GM10266 (cell line): ENCODE measurements around the gene BRF1.

Experiments
- DNase-seq: peaks from one replicate; pipeline ENCODE4 v3.0.0; 2012; ENCODE audit errors: extremely low spot score
- TF ChIP-seq, protein P1 (sequence below): IDR thresholded peaks from 2 replicates; pipeline ENCODE4 v1.5.1; 2012; ENCODE audit warnings: mild to moderate bottlenecking, low read depth; ENCODE audit not compliant: control insufficient read depth, insufficient read depth; ENCODE audit errors: missing control alignments

Gene BRF1

DNA sequence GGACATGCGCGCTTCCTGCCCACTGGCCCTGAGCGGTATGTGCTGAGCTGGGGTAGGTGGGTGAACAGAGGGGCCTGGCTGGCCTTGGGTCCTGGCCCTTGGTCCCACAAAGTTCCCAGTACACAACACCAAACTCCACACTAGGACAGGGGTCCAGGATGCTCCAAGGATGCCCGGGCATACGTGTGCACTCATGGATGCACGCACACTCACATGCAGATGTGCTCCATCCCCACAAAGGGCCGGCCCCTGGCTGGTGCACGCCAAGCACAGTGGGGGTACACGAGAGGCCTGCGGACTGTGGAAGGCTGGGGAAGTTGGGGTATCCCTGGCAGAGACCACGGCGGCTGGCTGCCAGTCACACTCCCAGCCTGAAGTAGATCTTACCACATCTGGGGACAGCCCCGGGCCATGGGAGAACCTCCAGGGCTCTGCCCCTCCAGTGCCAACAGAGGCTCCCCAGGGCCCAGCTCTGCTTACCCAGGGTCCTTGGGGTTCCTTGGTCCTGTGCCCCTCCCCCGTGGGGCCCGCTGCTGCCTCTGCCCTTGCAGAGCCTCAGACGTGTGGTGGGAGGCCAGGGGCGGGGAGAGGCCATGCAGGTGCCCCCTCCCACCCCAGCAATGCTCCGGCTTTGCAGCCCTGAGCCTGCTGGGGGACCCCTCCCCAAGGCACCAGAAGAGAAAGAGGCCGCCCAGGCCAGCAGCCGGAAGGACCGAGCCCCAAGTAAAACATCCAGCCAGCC is 95.7 kb downstream of the BRF1 start:
- TF ChIP-seq, protein P1, sequence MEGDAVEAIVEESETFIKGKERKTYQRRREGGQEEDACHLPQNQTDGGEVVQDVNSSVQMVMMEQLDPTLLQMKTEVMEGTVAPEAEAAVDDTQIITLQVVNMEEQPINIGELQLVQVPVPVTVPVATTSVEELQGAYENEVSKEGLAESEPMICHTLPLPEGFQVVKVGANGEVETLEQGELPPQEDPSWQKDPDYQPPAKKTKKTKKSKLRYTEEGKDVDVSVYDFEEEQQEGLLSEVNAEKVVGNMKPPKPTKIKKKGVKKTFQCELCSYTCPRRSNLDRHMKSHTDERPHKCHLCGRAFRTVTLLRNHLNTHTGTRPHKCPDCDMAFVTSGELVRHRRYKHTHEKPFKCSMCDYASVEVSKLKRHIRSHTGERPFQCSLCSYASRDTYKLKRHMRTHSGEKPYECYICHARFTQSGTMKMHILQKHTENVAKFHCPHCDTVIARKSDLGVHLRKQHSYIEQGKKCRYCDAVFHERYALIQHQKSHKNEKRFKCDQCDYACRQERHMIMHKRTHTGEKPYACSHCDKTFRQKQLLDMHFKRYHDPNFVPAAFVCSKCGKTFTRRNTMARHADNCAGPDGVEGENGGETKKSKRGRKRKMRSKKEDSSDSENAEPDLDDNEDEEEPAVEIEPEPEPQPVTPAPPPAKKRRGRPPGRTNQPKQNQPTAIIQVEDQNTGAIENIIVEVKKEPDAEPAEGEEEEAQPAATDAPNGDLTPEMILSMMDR: no peak
- no peak for DNase-seq

DNA sequence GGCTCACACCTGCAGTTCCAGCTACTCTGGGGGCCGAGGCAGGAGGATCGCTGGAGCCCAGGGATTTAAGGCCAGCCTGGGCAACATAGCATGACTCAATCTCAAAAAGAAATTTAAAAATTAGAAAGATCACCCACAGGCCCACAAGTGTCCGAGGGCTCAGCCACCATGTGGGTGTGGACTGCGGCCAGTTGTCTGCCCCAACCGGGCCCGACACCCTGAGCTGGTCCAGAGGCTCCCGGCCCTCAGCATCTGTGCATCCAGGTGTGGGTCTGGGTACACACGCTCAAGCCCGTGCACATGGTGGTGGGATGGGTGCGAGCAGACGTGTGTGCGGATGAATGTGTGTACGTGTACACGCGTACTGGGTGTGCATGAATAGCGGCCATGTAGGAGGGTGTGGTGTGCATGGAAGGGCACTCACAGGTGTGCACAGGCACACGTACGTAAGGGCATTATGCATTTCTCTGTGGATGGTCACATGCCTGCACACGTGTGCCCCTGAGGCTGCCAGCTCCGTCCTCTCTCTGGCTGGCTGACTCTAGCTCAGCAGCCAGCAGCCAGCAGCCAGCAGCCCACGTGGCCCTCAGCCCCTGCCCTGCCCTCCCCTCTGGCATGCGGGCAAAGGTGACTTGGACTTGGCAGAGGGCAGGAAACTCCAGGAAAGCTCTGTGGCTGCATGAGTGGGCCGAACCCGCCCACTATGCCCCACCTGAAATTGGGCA is 96.4 kb downstream of the BRF1 start:
- DNase-seq: no peak
- TF ChIP-seq, protein P1: no peak

DNA sequence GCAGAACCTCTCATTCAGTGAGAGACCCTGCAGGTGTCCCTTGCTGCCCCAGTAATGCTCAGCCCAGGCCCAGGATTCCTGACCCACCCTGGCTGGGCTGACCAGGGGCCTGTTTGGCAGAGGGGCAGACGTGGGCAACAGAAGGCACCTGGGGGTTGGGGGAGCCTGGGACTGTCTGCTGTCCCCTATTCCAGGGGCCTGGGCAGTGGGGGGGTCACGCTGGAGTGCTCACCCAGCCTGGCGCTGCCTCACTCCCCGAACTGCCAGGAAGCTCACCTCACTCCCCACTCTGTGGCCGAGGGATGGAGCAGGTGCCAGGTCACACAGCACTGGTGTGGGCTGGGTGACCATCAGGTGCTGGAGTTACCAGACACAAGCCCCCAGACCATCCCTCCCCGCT is 97.1 kb downstream of the BRF1 start:
- TF ChIP-seq, protein P1: no peak
- DNase-seq: no peak

DNA sequence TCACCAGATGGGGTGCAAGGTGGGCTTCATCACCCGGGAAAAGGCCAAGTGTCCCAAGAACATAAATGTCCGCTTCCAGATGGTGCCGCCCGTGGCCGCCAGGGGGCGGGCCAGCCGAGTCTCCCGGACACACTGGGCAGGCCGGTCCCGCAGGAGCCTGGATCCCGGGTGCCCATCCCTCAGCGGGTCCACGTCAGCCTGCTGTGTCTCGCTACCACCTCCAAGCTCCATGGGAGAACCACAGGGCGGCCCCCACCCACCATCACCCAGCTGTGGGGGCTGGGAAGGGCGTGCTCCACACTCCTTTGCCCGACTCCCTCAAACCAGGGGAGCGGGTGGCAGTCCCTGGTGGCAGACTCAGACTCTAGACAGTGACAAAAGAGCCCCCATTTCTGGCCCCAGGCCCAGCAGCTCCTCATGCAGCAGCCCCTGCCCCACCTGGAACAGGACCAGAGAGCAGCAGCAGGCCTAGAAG is 97.7 kb downstream of the BRF1 start:
- TF ChIP-seq, protein P1: peak; percentile 87
- DNase-seq: peak; percentile 87

DNA sequence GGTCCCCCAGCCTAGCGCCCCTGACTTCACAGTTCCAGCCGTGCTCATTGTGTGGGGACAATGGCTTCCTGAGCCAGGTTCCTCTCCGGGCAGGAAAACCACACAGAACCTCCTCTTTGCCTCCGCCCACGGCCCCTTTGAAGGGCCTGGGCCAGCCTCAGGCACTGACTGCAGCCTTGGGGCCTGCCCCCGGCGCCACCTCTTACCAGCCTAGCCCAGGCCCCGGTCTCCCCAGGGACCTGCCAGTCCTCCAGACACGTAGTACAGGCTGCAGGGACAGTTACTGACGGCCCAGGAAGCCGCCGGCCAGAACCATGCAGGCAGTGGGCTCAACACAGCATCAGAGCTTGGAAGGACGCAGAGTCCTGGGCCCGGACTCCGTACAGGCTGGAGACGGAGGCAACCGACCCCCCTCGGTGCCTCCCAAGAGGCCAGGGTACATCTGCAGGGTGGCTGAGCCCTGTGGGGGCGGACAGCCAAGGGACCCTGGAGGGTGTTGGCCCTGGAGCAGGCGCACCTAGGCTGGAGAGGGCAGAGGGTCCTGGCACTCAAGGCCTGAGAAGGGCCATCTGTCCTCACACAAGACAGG is 98.8 kb downstream of the BRF1 start:
- DNase-seq: peak; percentile 68
- TF ChIP-seq, protein P1: no peak

DNA sequence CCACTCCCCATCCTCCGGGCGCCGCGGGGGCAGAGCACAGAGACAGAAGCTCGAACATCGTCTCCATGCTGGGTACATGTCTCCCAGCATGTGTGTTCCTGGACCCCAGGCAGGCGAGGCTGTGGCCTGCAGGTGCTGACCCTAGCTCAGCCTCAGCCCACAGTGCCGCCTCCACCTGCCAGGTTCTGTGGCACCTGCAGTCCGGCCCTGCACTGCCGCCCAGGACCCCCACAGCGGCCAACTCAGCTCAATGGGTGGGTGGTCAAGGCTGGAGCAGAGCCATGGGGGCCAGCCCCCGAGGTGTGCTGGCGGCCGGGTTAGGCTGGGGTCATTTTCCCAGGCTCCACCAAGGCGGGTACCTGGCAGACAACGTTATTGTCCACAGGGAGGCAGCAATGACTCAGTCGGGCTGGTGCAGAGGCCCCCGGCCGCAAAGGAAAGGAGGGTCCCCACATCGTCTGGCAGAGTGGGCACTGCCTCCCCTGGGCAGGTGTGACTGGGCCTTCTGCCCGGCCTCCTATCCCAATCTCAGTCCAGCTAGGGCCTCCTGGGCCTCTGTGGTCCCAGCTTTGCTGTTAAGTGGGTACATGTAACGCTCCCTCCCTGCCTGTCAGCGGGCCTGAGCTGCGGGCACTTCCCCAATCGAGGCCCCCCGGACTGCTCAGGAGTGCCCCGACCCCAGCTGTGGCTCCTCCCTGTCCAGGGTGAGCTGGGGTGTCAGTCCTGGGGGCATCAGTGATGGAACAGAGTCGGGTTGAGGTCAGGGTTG is 99.5 kb downstream of the BRF1 start:
- no peak for DNase-seq
- TF ChIP-seq, protein P1: peak; percentile 29
